HCT116 (cell line): Measurements from ENCODE around the gene TGM2. TPM values are rescaled to one million over a fixed set of nuclear protein-coding genes. Genes with fewer than 3 reads are reported as not detected.

Experiments
- ATAC-seq: fragments of 200-7000 bp; cut with Tn5 transposase; 2 replicates; pipeline ENCODE4 v1.9.1; 2020; ENCODE audit warnings: mild to moderate bottlenecking, moderate library complexity
- BruUV-seq: library from RNA; stranded (reverse); fragments of 400-500 nt; replicated peaks from 2 replicates; lab custom pipeline; 2021; lab: Mats Ljungman, UMichigan
- CTCF ChIA-PET: fragments of 300-600 bp; sonication (Branson Sonifier 250); formaldehyde crosslinking; loops from one replicate; lab custom pipeline; 2021; ENCODE audit warnings: antibody characterized with exemption; lab: Charles Lee
- POLR2A ChIA-PET: fragments of 300-600, 350-600 bp; sonication (Branson Sonifier 250); formaldehyde crosslinking; loops from one replicate; lab custom pipeline; 2021; ENCODE audit warnings: antibody characterized with exemption; lab: Charles Lee
- RAD21 ChIA-PET, 2 experiments: fragments of 300-600 bp; sonication (Branson Sonifier 250); formaldehyde crosslinking; loops; one replicate each; lab custom pipeline; 2023; ENCODE audit warnings: low total read pairs in 2 of 2; ENCODE audit not compliant: uncharacterized antibody in 2 of 2, unreplicated experiment in 2 of 2, low non-redundant PET in 1 of 2; lab: Charles Lee
- DNase-seq: peaks from one replicate; pipeline ENCODE4 v3.0.0-alpha.2; 2010; ENCODE audit warnings: low read depth, low spot score
- H2AFZ ChIP-seq: fragments of 200-600 bp; shearing (Covaris generic), sonication (generic); 2 replicates; pipeline ENCODE4 v1.6.1; 2017; ENCODE audit warnings: low read depth, mixed run types, mixed read lengths, antibody characterized with exemption, low read length; ENCODE audit not compliant: poor library complexity, severe bottlenecking
- H3K27ac ChIP-seq: 2 replicates; pipeline ENCODE4 v1.5.1; 2012; ENCODE audit warnings: low read depth, low read length
- H3K27me3 ChIP-seq: fragments of 200-600 bp; sonication (generic); 2 replicates; pipeline ENCODE4 v1.6.1; 2016; ENCODE audit warnings: mixed run types, low read length, mixed read lengths; ENCODE audit not compliant: insufficient read depth
- H3K36me3 ChIP-seq, 2 experiments: fragments of 200-500 bp in 1 of 2; fragments of 200-600 bp in 1 of 2; sonication (Bioruptor generic) in 1 of 2; sonication (generic) in 1 of 2; 2 replicates each; pipeline versions ENCODE4 v1.5.1 to v1.6.1; 2014 to 2016; ENCODE audit warnings: low read length in 2 of 2, inconsistent platforms in 1 of 2, mixed read lengths in 1 of 2, mixed run types in 1 of 2; ENCODE audit not compliant: insufficient read depth in 2 of 2, control insufficient read depth in 1 of 2
- H3K4me1 ChIP-seq, 2 experiments: fragments of 200-600 bp in 1 of 2; sonication (generic) in 1 of 2; 2 replicates each; pipeline versions ENCODE4 v1.5.1 to v1.6.1; 2012 to 2017; ENCODE audit warnings: low read length in 2 of 2, inconsistent platforms in 1 of 2, mild to moderate bottlenecking in 1 of 2, mixed read lengths in 1 of 2, mixed run types in 1 of 2, moderate library complexity in 1 of 2; ENCODE audit not compliant: insufficient read depth in 2 of 2, control insufficient read depth in 1 of 2
- H3K4me2 ChIP-seq: fragments of 200-600 bp; sonication (generic); 2 replicates; pipeline ENCODE4 v1.6.1; 2017; ENCODE audit warnings: mixed run types, low read length, mixed read lengths
- H3K4me3 ChIP-seq, 2 experiments: fragments of 200-600 bp in 1 of 2; sonication (generic) in 1 of 2; replicated peaks in 1 of 2; 2 replicates each; pipeline ENCODE4 v1.5.1; 2011 to 2016; ENCODE audit warnings: low read length in 2 of 2, control low read depth in 1 of 2, low read depth in 1 of 2, mild to moderate bottlenecking in 1 of 2, mixed read lengths in 1 of 2, mixed run types in 1 of 2
- H3K79me2 ChIP-seq: fragments of 200-600 bp; sonication (generic); 2 replicates; pipeline ENCODE4 v1.6.1; 2017; ENCODE audit warnings: mild to moderate bottlenecking, mixed run types, low read length, moderate library complexity, mixed read lengths; ENCODE audit not compliant: insufficient read depth
- H3K9ac ChIP-seq: fragments of 200-600 bp; sonication (generic); 2 replicates; pipeline ENCODE4 v1.6.1; 2016; ENCODE audit warnings: low read length, mixed read lengths
- H3K9me2 ChIP-seq: fragments of 200-600 bp; sonication (generic), shearing (Covaris generic); 2 replicates; pipeline ENCODE4 v1.6.1; 2017; ENCODE audit warnings: mixed run types, mild to moderate bottlenecking, moderate library complexity; ENCODE audit not compliant: insufficient read depth
- H3K9me3 ChIP-seq, 2 experiments: fragments of 200-500 bp in 1 of 2; fragments of 200-600 bp in 1 of 2; sonication (Bioruptor generic) in 1 of 2; sonication (generic) in 1 of 2; 2 replicates each; pipeline ENCODE4 v1.6.1; 2014 to 2017; ENCODE audit warnings: low read length in 2 of 2, mixed read lengths in 2 of 2, inconsistent platforms in 1 of 2, low read depth in 1 of 2, mild to moderate bottlenecking in 1 of 2, mixed run types in 1 of 2, moderate library complexity in 1 of 2; ENCODE audit not compliant: control insufficient read depth in 1 of 2, insufficient read depth in 1 of 2
- H4K20me1 ChIP-seq: fragments of 200-600 bp; sonication (generic), shearing (Covaris generic); 2 replicates; pipeline ENCODE4 v1.6.1; 2017; ENCODE audit warnings: mixed run types, mild to moderate bottlenecking, moderate library complexity; ENCODE audit not compliant: insufficient read depth
- CTCF ChIP-seq, 3 experiments: fragments of 200-600 bp in 1 of 3; sonication (generic) in 1 of 3; IDR thresholded peaks in 2 of 3; conservative IDR thresholded peaks in 1 of 3; 2 replicates each; pipeline ENCODE4 v1.5.1; 2012 to 2017; ENCODE audit warnings: low read depth in 2 of 3, low read length in 2 of 3, antibody characterized with exemption in 1 of 3, borderline replicate concordance in 1 of 3, control low read depth in 1 of 3, mild to moderate bottlenecking in 1 of 3, mixed read lengths in 1 of 3, mixed run types in 1 of 3, moderate library complexity in 1 of 3; ENCODE audit not compliant: insufficient read depth in 1 of 3
- EZH2 ChIP-seq: fragments of 200-600 bp; sonication (generic); IDR thresholded peaks from 2 replicates; pipeline ENCODE4 v1.6.1; 2017; ENCODE audit warnings: antibody characterized with exemption, mixed run types
- EZH2phosphoT487 ChIP-seq: fragments of 200-600 bp; IDR thresholded peaks from 2 replicates; pipeline ENCODE4 v1.6.1; 2018; ENCODE audit warnings: antibody characterized with exemption, borderline replicate concordance
- FOSL1 ChIP-seq: IDR thresholded peaks from 2 replicates; pipeline ENCODE4 v1.6.1; 2012; ENCODE audit warnings: low read depth
- JUND ChIP-seq: IDR thresholded peaks from 2 replicates; pipeline ENCODE4 v1.6.1; 2012
- POLR2A ChIP-seq: IDR thresholded peaks from 2 replicates; pipeline ENCODE4 v1.7.0; 2011; ENCODE audit warnings: borderline replicate concordance; ENCODE audit not compliant: insufficient read depth, insufficient read length; ENCODE audit errors: extremely low read depth
- RAD21 ChIP-seq: IDR thresholded peaks from 2 replicates; pipeline ENCODE4 v1.6.1; 2012; ENCODE audit warnings: low read depth, mild to moderate bottlenecking
- SIN3A ChIP-seq: IDR thresholded peaks from 2 replicates; pipeline ENCODE4 v1.6.1; 2012; ENCODE audit warnings: low read depth
- TCF7L2 ChIP-seq: IDR thresholded peaks from 2 replicates; pipeline ENCODE4 v1.7.0; 2011; ENCODE audit warnings: borderline replicate concordance, inconsistent platforms; ENCODE audit not compliant: insufficient read depth, insufficient read length; ENCODE audit errors: extremely low read depth
- ZBTB33 ChIP-seq: IDR thresholded peaks from 2 replicates; pipeline ENCODE4 v1.6.1; 2011; ENCODE audit warnings: mild to moderate bottlenecking, low read length, moderate library complexity; ENCODE audit not compliant: insufficient replicate concordance; ENCODE audit errors: extremely low read depth
- intact Hi-C: fragments of 100-400 bp; cut with micrococcal nuclease; formaldehyde crosslinking; loops from 2 replicates; pipeline ENCODE4 v1.10.0; 2022
- total RNA-seq: library from RNA; stranded (reverse); gene quantifications from one replicate; pipeline ENCODE4 v1.2.1, GENCODE V29; 2021; ENCODE audit not compliant: unreplicated experiment
- TF ChIP-seq, protein P1 (sequence below): IDR thresholded peaks from 2 replicates; pipeline ENCODE4 v1.6.1; 2012

Gene TGM2
- total RNA-seq, 1 experiment from 2014 or later = 6.1 TPM

DNA sequence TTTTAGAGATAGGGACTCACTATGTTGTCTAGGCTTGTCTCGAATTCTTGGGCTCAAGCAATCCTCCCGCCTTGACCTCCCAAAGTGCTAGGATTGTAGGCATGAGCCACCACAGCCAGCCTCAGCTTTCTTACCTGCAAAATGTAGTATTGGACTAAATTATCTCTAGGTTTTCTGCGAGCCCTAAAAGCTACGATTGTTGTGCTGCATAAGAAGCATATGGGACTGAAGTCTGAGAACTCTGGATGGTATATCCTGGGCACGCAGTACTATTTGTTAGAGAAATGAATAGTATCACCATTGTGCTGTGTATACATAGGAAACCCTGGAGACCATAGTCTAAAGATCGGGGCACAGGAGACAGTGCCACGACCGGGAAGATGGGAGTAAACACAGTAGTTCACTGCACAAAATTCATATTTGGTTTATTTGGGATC lies 71.4 kb downstream of the TGM2 start:
- no peak overlapping the region for H2AFZ ChIP-seq
- no peaks in the 10 kb centered on the region for H3K9me3 ChIP-seq
- no peak for TF ChIP-seq FOSL1
- TF ChIP-seq JUND = no peak
- H3K4me2 ChIP-seq = no peak overlapping the region
- no peak overlapping the region for H3K27ac ChIP-seq
- ATAC-seq (no peak), DNase-seq (no peak)
- CTCF ChIA-PET = interaction anchor here (1.1 kb wide), 1 partner anchor 20 kb away, joined by 5 read pairs; no protein-coding TSS in a partner anchor
- peaks cover 2 to 9% of the 10 kb centered on the region in 2 experiments; a peak in 1 of 4 replicates for H3K4me1 ChIP-seq
- H3K9me2 ChIP-seq = no peaks in the 10 kb centered on the region
- no peaks in the 10 kb centered on the region for H3K79me2 ChIP-seq
- H4K20me1 ChIP-seq = no peaks in the 10 kb centered on the region
- H3K4me3 ChIP-seq = no peak overlapping the region
- H3K9ac ChIP-seq = no peak overlapping the region
- BruUV-seq = no TSS peak
- RAD21 ChIA-PET = no interaction called here
- H3K27me3 ChIP-seq = no peaks in the 10 kb centered on the region
- POLR2A ChIA-PET = no interaction called here
- intact Hi-C loops = no loop called here
- peaks cover 13 to 15% of the 10 kb centered on the region in 2 experiments; a peak in 2 of 4 replicates for H3K36me3 ChIP-seq

- H3K27ac ChIP-seq = no peak overlapping the region
- ATAC-seq (no peak), DNase-seq (no peak)
- peaks cover 2 to 9% of the 10 kb centered on the region in 2 experiments; a peak in 1 of 4 replicates for H3K4me1 ChIP-seq
- H3K79me2 ChIP-seq = no peaks in the 10 kb centered on the region
- no peak for TF ChIP-seq EZH2phosphoT487
- TF ChIP-seq, protein P1, sequence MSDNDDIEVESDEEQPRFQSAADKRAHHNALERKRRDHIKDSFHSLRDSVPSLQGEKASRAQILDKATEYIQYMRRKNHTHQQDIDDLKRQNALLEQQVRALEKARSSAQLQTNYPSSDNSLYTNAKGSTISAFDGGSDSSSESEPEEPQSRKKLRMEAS = no peak
- TF ChIP-seq ZBTB33 = no peak
- no peak for TF ChIP-seq RAD21
- no peak for TF ChIP-seq SIN3A
- no peak for TF ChIP-seq TCF7L2
- no peak for TF ChIP-seq CTCF (IDR thresholded peaks at IDR 0.05 in 2 of 3, conservative IDR thresholded peaks at IDR 0.05 in 1 of 3; ENCODE audit: borderline replicate concordance in 1 of 3, insufficient read depth in 1 of 3, low read depth in 2 of 3, low read length in 2 of 3)
- no peak for TF ChIP-seq EZH2
- TF ChIP-seq POLR2A = no peak
- no peak overlapping the region for H3K4me3 ChIP-seq
- POLR2A ChIA-PET = no interaction called here
- H3K9me3 ChIP-seq = no peaks in the 10 kb centered on the region
- intact Hi-C loops = no loop called here
- H3K27me3 ChIP-seq = no peaks in the 10 kb centered on the region
- CTCF ChIA-PET = interaction anchor here (1.5 kb wide), 1 partner anchor 19 kb away, joined by 4 read pairs; no protein-coding TSS in a partner anchor
- H3K9me2 ChIP-seq = no peaks in the 10 kb centered on the region
- H4K20me1 ChIP-seq = no peaks in the 10 kb centered on the region
- H2AFZ ChIP-seq = no peak overlapping the region
- no TSS peak for BruUV-seq
- peaks cover 14 to 15% of the 10 kb centered on the region in 2 experiments; a peak in 2 of 4 replicates for H3K36me3 ChIP-seq
- RAD21 ChIA-PET = no interaction called here
- H3K9ac ChIP-seq = no peak overlapping the region
- H3K4me2 ChIP-seq = no peak overlapping the region
Measured at GRCh38 chr20:38092915-38093314, 72.2 kb downstream of the TGM2 start.
